Brain microvascular endothelial cell (primary cell): ENCODE measurements around the gene SLC27A5.
"Not testable (repeated sequence)": the region's sequence is repeated elsewhere in the genome, so short reads cannot be mapped to it uniquely, and the experiment has no call there.

Experiments used
- DNase-seq: peaks from one replicate; pipeline ENCODE4 v3.0.0-alpha.2; 2020
- H3K27ac ChIP-seq: fragments of 250-450 bp; sonication (Bioruptor Pico); 2 replicates; pipeline ENCODE4 v1.5.1; 2020; ENCODE audit warnings: mild to moderate bottlenecking, moderate library complexity
- H3K27me3 ChIP-seq: fragments of 250-450 bp; sonication (Bioruptor Pico); replicated peaks from 2 replicates; pipeline ENCODE4 v1.5.1; 2020; ENCODE audit warnings: mild to moderate bottlenecking
- H3K36me3 ChIP-seq: fragments of 250-450 bp; sonication (Bioruptor Pico); replicated peaks from 2 replicates; pipeline ENCODE4 v1.5.1; 2020; ENCODE audit warnings: mild to moderate bottlenecking
- H3K4me3 ChIP-seq: 2 replicates; pipeline ENCODE4 v1.5.1; 2011; ENCODE audit warnings: low read depth, mild to moderate bottlenecking, control low read depth, low read length, moderate library complexity
- in situ Hi-C: cut with HindIII; loops from 2 replicates; pipeline ENCODE4 v1.10.0; 2017; ENCODE audit warnings: low sequenced_read_pairs, low pct_ligation_motif_present
- TF ChIP-seq, protein P1 (sequence below): IDR thresholded peaks from 2 replicates; pipeline ENCODE4 v1.5.1; 2011; ENCODE audit warnings: low read depth, mild to moderate bottlenecking, moderate library complexity, low read length, control low read depth, inconsistent platforms; ENCODE audit errors: missing control alignments

The SLC27A5 gene

GRCh38 chr19:58546019-58546530 lies 34.3 kb upstream of the SLC27A5 start:
- no peaks in the 10 kb centered on the region for H3K27me3 ChIP-seq
- H3K27ac ChIP-seq, result no peak overlapping the region
- TF ChIP-seq, protein P1, sequence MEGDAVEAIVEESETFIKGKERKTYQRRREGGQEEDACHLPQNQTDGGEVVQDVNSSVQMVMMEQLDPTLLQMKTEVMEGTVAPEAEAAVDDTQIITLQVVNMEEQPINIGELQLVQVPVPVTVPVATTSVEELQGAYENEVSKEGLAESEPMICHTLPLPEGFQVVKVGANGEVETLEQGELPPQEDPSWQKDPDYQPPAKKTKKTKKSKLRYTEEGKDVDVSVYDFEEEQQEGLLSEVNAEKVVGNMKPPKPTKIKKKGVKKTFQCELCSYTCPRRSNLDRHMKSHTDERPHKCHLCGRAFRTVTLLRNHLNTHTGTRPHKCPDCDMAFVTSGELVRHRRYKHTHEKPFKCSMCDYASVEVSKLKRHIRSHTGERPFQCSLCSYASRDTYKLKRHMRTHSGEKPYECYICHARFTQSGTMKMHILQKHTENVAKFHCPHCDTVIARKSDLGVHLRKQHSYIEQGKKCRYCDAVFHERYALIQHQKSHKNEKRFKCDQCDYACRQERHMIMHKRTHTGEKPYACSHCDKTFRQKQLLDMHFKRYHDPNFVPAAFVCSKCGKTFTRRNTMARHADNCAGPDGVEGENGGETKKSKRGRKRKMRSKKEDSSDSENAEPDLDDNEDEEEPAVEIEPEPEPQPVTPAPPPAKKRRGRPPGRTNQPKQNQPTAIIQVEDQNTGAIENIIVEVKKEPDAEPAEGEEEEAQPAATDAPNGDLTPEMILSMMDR, result no peak
- peaks cover 39% of the 10 kb centered on the region for H3K36me3 ChIP-seq
- H3K4me3 ChIP-seq, result peak overlapping the region; percentile 88
- in situ Hi-C loops, result no loop called here
- no peak for DNase-seq

- Histone ChIP-seq H3K27me3 (no peaks in the 10 kb centered on the region), H3K4me3 (peak overlapping the region; percentile 88), H3K36me3 (peaks cover 32% of the 10 kb centered on the region), H3K27ac (peak overlapping the region; percentile 85)
- DNase-seq, result no peak
- in situ Hi-C loops, result no loop called here
- TF ChIP-seq, protein P1, result no peak
Measured at GRCh38 chr19:58545286-58546018, 33.7 kb upstream of the SLC27A5 start.

- DNase-seq, result no peak
- in situ Hi-C loops, result no loop called here
- Histone ChIP-seq H3K27ac (peak overlapping the region; percentile 85), H3K27me3 (no peaks in the 10 kb centered on the region), H3K36me3 (peaks cover 25% of the 10 kb centered on the region), H3K4me3 (peak overlapping the region; percentile 88)
- TF ChIP-seq, protein P1, result no peak
Measured at GRCh38 chr19:58544591-58545285, 32.9 kb upstream of the SLC27A5 start.

- in situ Hi-C loops, result no loop called here
- peak within 1 kb of the TSS; percentile 88 for H3K4me3 ChIP-seq
- peaks cover 18% of the 10 kb centered on the region for H3K36me3 ChIP-seq
- TF ChIP-seq, protein P1, result no peak
- peak; percentile 98 for DNase-seq
- H3K27ac ChIP-seq, result peak within 1 kb of the TSS; percentile 85
- H3K27me3 ChIP-seq, result no peaks in the 10 kb centered on the region
Measured at GRCh38 chr19:58543826-58544590, 32.2 kb upstream of the SLC27A5 start, which contains the start of gene TRIM28. Gene TRIM28 (plus strand): TSS chr19:58544064. CDS start chr19:58544758, 694 bp downstream.

DNA sequence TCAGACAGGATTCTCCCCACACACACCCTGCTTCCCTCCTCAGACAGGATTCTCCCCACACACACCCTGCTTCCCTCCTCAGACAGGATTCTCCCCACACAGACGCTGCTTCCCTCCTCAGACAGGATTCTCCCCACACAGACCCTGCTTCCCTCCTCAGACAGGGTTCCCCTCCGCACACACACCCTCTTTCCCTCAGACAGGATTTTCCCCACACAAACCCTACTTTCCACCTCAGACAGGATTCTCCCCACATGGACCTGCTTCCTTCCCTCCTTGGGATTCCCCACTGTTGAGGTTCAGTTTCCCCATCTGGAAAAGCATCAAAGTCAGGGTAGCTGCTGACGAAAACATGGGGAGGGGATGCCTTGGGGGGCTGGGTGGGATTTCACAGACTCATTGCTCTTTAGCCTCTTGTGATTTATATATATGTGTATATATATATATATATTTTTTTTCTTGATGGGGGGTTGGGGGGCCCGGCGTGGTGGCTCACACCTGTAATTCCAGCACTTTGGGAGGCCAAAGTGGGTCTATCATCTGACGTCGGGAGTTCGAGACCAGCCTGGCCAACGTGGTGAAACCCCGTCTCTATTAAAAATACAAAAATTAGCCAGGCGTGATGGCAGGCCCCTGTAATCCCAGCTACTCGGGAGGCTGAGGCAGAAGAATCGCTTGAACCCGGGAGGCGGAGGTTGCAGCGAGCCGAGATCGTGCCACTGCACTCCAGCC lies 31.0 kb upstream of the SLC27A5 start:
- H3K36me3 ChIP-seq, in situ Hi-C loops, DNase-seq, H3K27ac ChIP-seq, H3K27me3 ChIP-seq, H3K4me3 ChIP-seq: not testable (repeated sequence)

DNA sequence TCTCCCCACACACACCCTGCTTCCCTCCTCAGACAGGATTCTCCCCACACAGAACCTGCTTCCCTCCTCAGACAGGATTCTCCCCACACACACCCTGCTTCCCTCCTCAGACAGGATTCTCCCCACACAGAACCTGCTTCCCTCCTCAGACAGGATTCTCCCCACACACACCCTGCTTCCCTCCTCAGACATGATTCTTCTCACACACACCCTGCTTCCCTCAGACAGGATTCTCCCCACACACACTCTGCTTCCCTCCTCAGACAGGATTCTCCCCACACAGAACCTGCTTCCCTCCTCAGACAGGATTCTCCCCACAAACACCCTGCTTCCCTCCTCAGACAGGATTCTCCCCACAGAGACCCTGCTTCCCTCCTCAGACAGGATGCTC lies 27.4 kb upstream of the SLC27A5 start:
- H3K4me3 ChIP-seq, in situ Hi-C loops, H3K36me3 ChIP-seq, DNase-seq, H3K27ac ChIP-seq, H3K27me3 ChIP-seq: not testable (repeated sequence)
